Calu3 (cell line): ENCODE measurements around the gene AKIP1. TPM values are rescaled to one million over a fixed set of nuclear protein-coding genes. Genes with fewer than 3 reads are reported as not detected.

Experiments used
- BruUV-seq: library from RNA; stranded (reverse); fragments of 400-500 nt; replicated peaks from 2 replicates; lab custom pipeline; 2021; lab: Mats Ljungman, UMichigan
- CTCF ChIA-PET: fragments of 300-600 bp; sonication (Branson Sonifier 250); formaldehyde crosslinking; loops from one replicate; lab custom pipeline; 2022; ENCODE audit warnings: antibody characterized with exemption; lab: Charles Lee
- DNase-seq: peaks from one replicate; pipeline ENCODE4 v3.0.0; 2022
- H3K27ac Mint-ChIP-seq: one replicate; pipeline ENCODE4 v1.8.0; 2022; ENCODE audit warnings: mixed read lengths; ENCODE audit not compliant: unreplicated experiment
- H3K27me3 Mint-ChIP-seq: one replicate; pipeline ENCODE4 v1.8.0; 2022; ENCODE audit warnings: mixed read lengths; ENCODE audit not compliant: unreplicated experiment
- H3K36me3 Mint-ChIP-seq: one replicate; pipeline ENCODE4 v1.8.0; 2022; ENCODE audit warnings: mild to moderate bottlenecking, moderate library complexity, mixed read lengths; ENCODE audit not compliant: insufficient read depth, unreplicated experiment
- H3K4me1 Mint-ChIP-seq: one replicate; pipeline ENCODE4 v1.8.0; 2022; ENCODE audit warnings: mild to moderate bottlenecking, low read depth, mixed read lengths; ENCODE audit not compliant: unreplicated experiment
- H3K4me3 Mint-ChIP-seq: one replicate; pipeline ENCODE4 v1.8.0; 2022; ENCODE audit warnings: mild to moderate bottlenecking, low read depth, moderate library complexity, mixed read lengths; ENCODE audit not compliant: unreplicated experiment
- H3K9me3 Mint-ChIP-seq: one replicate; pipeline ENCODE4 v1.8.0; 2022; ENCODE audit warnings: low read depth, mixed read lengths; ENCODE audit not compliant: unreplicated experiment
- CTCF ChIP-seq: fragments of 200-600 bp; IDR thresholded peaks from one replicate; pipeline ENCODE4 v1.8.0; 2022; ENCODE audit warnings: antibody characterized with exemption; ENCODE audit not compliant: unreplicated experiment
- intact Hi-C: fragments of 100-400 bp; cut with micrococcal nuclease; formaldehyde crosslinking; loops from one replicate; pipeline ENCODE4 v1.10.0; 2022; ENCODE audit not compliant: unreplicated experiment
- total RNA-seq: library from RNA; stranded (reverse); gene quantifications from 2 replicates; pipeline ENCODE4 v1.2.3, GENCODE V29; 2022

AKIP1 gene
- total RNA-seq, 1 experiment from 2014 or later = 23.0 TPM

- intact Hi-C loops = no loop called here
- DNase-seq = no peak
- no peak overlapping the region for H3K4me3 Mint-ChIP-seq
- TF ChIP-seq CTCF = no peak
- no peak overlapping the region for H3K27ac Mint-ChIP-seq
- CTCF ChIA-PET = no interaction called here
- H3K4me1 Mint-ChIP-seq = no peaks in the 10 kb centered on the region
- H3K36me3 Mint-ChIP-seq = no peaks in the 10 kb centered on the region
- peaks cover 11% of the 10 kb centered on the region for H3K27me3 Mint-ChIP-seq
- BruUV-seq = no TSS peak
- H3K9me3 Mint-ChIP-seq = no peaks in the 10 kb centered on the region
Observed at GRCh38 chr11:8928205-8928604, 17.2 kb downstream of the AKIP1 start.

- Mint-ChIP-seq H3K4me1 (peaks cover under 1% of the 10 kb centered on the region), H3K27ac (no peak overlapping the region), H3K27me3 (peaks cover 11% of the 10 kb centered on the region), H3K36me3 (no peaks in the 10 kb centered on the region), H3K9me3 (no peaks in the 10 kb centered on the region), H3K4me3 (no peak overlapping the region)
- no TSS peak for BruUV-seq
- CTCF ChIA-PET = no interaction called here
- no peak for TF ChIP-seq CTCF
- intact Hi-C loops = no loop called here
- no peak for DNase-seq
Observed at GRCh38 chr11:8928981-8929615, 18.1 kb downstream of the AKIP1 start.

GRCh38 chr11:8930456-8931175 is 19.6 kb downstream of the AKIP1 start:
- Mint-ChIP-seq H3K27ac (no peak overlapping the region), H3K36me3 (no peaks in the 10 kb centered on the region), H3K4me3 (no peak overlapping the region), H3K27me3 (peaks cover 18% of the 10 kb centered on the region), H3K9me3 (no peaks in the 10 kb centered on the region), H3K4me1 (peaks cover 16% of the 10 kb centered on the region)
- TF ChIP-seq CTCF = no peak
- intact Hi-C loops = no loop called here
- DNase-seq = no peak
- CTCF ChIA-PET = interaction anchor here (0.5 kb wide), 1 partner anchor 567 kb away, joined by 4 read pairs; no protein-coding TSS in a partner anchor
- no TSS peak for BruUV-seq

GRCh38 chr11:8932564-8933180 is 21.7 kb downstream of the AKIP1 start, which contains the start of gene C11orf16:
Gene C11orf16 (minus strand): TSS chr11:8932947. CDS start chr11:8932308, 639 bp downstream.
- CTCF ChIA-PET = no interaction called here
- intact Hi-C loops = no loop called here
- no peak within 1 kb of the TSS for H3K4me3 Mint-ChIP-seq
- H3K36me3 Mint-ChIP-seq = no peaks in the 10 kb centered on the region
- H3K9me3 Mint-ChIP-seq = no peaks in the 10 kb centered on the region
- TF ChIP-seq CTCF = no peak
- BruUV-seq = no TSS peak
- peaks cover 20% of the 10 kb centered on the region for H3K27me3 Mint-ChIP-seq
- no peak for DNase-seq
- peaks cover 17% of the 10 kb centered on the region for H3K4me1 Mint-ChIP-seq
- no peak within 1 kb of the TSS for H3K27ac Mint-ChIP-seq
